ENCODE results near the gene ZNF646. TPM values are rescaled to one million over a fixed set of nuclear protein-coding genes. Genes with fewer than 3 reads are reported as not detected.
A peak's percentile ranks its signal among the peaks of the same experiment; 100 is the strongest.

Gene ZNF646
- total RNA-seq, result 20.4 to 22.2 TPM (median 21.4 TPM) in 3 replicates

GRCh38 chr16:31073970-31074813, at the start of gene ZNF646, which contains the start of gene ZNF668:
TSS of gene ZNF646 (plus strand) at chr16:31074422. CDS start at chr16:31076325, 1,903 bp downstream.
TSS of gene ZNF668 (minus strand) at chr16:31074240. CDS start at chr16:31064459, 9,781 bp downstream.
- peak within 1 kb of the TSS; percentile 99 for H3K4me3 Mint-ChIP-seq
- no peaks in the 10 kb centered on the region for H3K27me3 Mint-ChIP-seq (ENCODE audit: low read depth)
- H3K27ac Mint-ChIP-seq, result peak within 1 kb of the TSS; percentile 96
- H3K4me1 Mint-ChIP-seq, result peaks cover 21% of the 10 kb centered on the region
- no peak for TF ChIP-seq CTCF (IDR thresholded peaks at IDR 0.05; ENCODE audit: unreplicated experiment)
- peaks cover 12% of the 10 kb centered on the region for H3K36me3 Mint-ChIP-seq
- DNase-seq (ENCODE audit: low spot score in 2 of 2, unreplicated experiment in 2 of 2), result peak; percentile 91 to 94
- no peaks in the 10 kb centered on the region for H3K9me3 Mint-ChIP-seq

- H3K4me1 Mint-ChIP-seq, result no peaks in the 10 kb centered on the region
- H3K27me3 Mint-ChIP-seq (ENCODE audit: low read depth), result no peaks in the 10 kb centered on the region
- no peak overlapping the region for H3K27ac Mint-ChIP-seq
- TF ChIP-seq CTCF (IDR thresholded peaks at IDR 0.05; ENCODE audit: unreplicated experiment), result no peak
- H3K36me3 Mint-ChIP-seq, result no peaks in the 10 kb centered on the region
- no peaks in the 10 kb centered on the region for H3K9me3 Mint-ChIP-seq
- no peak overlapping the region for H3K4me3 Mint-ChIP-seq
- no peak for DNase-seq (ENCODE audit: low spot score in 2 of 2, unreplicated experiment in 2 of 2)
Observed at GRCh38 chr16:31025339-31025738, 48.9 kb upstream of the ZNF646 start.

GRCh38 chr16:31029272-31029671, 45.0 kb upstream of the ZNF646 start:
- H3K27me3 Mint-ChIP-seq (ENCODE audit: low read depth), result no peaks in the 10 kb centered on the region
- no peak for TF ChIP-seq CTCF (IDR thresholded peaks at IDR 0.05; ENCODE audit: unreplicated experiment)
- H3K4me3 Mint-ChIP-seq, result no peak overlapping the region
- H3K9me3 Mint-ChIP-seq, result no peaks in the 10 kb centered on the region
- no peak overlapping the region for H3K27ac Mint-ChIP-seq
- DNase-seq (ENCODE audit: low spot score in 2 of 2, unreplicated experiment in 2 of 2), result no peak
- peaks cover under 1% of the 10 kb centered on the region for H3K36me3 Mint-ChIP-seq
- peaks cover 5% of the 10 kb centered on the region for H3K4me1 Mint-ChIP-seq

GRCh38 chr16:31031276-31031675, 42.9 kb upstream of the ZNF646 start:
- H3K27ac Mint-ChIP-seq, result no peak overlapping the region
- TF ChIP-seq CTCF (IDR thresholded peaks at IDR 0.05; ENCODE audit: unreplicated experiment), result no peak
- no peaks in the 10 kb centered on the region for H3K27me3 Mint-ChIP-seq (ENCODE audit: low read depth)
- H3K36me3 Mint-ChIP-seq, result peaks cover 2% of the 10 kb centered on the region
- H3K4me3 Mint-ChIP-seq, result no peak overlapping the region
- no peak for DNase-seq (ENCODE audit: low spot score in 2 of 2, unreplicated experiment in 2 of 2)
- H3K4me1 Mint-ChIP-seq, result peaks cover 6% of the 10 kb centered on the region
- no peaks in the 10 kb centered on the region for H3K9me3 Mint-ChIP-seq

- Mint-ChIP-seq H3K4me3 (peak within 1 kb of the TSS; percentile 92), H3K27ac (peak within 1 kb of the TSS; percentile 93), H3K36me3 (peaks cover 8% of the 10 kb centered on the region), H3K9me3 (no peaks in the 10 kb centered on the region), H3K4me1 (peaks cover 6% of the 10 kb centered on the region), H3K27me3 (ENCODE audit: low read depth) (no peaks in the 10 kb centered on the region)
- DNase-seq (ENCODE audit: low spot score in 2 of 2, unreplicated experiment in 2 of 2), result peak; percentile 93 to 98
- no peak for TF ChIP-seq CTCF (IDR thresholded peaks at IDR 0.05; ENCODE audit: unreplicated experiment)
Observed at GRCh38 chr16:31032736-31033708, 41.2 kb upstream of the ZNF646 start, which contains the start of gene STX4. TSS of gene STX4 (plus strand) at chr16:31033558. CDS start at chr16:31033806, 248 bp downstream.

All from mesothelial cell of epicardium (in vitro differentiated cells).